Stromal cell of bone marrow (primary cell): ENCODE results near the gene GRB10.

Experiments
- DNase-seq: peaks from one replicate; pipeline ENCODE4 v3.0.0-alpha.2; 2012; ENCODE audit warnings: low read depth

The GRB10 gene

GRCh38 chr7:50803359-50804337, 21.0 kb upstream of the GRB10 start:
- DNase-seq = no peak

GRCh38 chr7:50801907-50802306, 19.2 kb upstream of the GRB10 start:
- no peak for DNase-seq

DNA sequence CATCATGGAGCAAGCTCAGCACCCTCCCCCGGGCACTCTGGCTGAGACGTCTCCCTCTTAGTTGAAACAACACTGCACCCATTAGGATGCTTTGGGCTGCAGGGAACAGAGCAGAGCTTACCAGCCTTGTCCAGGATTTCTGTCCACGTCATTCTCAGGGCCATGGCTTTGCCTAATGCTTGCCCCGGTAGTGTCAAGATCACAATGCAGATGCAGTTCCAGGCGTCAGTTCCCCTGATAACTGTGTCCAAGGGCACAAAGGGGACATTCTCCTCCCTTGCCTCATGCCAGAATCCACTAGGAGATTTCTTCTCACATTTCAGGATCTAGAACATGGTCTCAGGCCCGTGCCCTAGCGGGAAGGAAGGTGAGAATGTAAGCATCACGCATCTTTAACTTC, 17.2 kb upstream of the GRB10 start:
- no peak for DNase-seq

DNA sequence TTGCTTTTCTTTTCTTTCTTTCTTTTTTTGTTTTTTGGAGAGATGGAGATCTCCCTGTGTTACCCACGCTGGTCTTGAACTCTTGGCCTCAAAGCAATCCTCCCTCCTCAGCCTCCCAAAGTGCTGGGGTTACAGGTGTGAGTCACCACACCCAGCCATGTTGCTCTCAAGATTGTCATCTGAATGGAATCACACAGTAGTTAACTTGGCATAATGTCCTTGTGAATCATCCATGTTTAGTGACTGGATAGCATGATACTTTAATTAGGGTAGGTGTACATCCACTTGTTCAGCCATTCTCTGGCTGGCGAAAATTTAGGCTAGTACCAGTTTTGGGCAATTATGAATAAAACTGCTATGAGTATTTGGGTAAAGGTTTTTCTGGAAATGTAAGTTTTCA, 15.4 kb upstream of the GRB10 start:
- DNase-seq = no peak

GRCh38 chr7:50795831-50796230, 13.1 kb upstream of the GRB10 start:
- no peak for DNase-seq

- no peak for DNase-seq
Measured at GRCh38 chr7:50795253-50795652, 12.6 kb upstream of the GRB10 start.

DNA sequence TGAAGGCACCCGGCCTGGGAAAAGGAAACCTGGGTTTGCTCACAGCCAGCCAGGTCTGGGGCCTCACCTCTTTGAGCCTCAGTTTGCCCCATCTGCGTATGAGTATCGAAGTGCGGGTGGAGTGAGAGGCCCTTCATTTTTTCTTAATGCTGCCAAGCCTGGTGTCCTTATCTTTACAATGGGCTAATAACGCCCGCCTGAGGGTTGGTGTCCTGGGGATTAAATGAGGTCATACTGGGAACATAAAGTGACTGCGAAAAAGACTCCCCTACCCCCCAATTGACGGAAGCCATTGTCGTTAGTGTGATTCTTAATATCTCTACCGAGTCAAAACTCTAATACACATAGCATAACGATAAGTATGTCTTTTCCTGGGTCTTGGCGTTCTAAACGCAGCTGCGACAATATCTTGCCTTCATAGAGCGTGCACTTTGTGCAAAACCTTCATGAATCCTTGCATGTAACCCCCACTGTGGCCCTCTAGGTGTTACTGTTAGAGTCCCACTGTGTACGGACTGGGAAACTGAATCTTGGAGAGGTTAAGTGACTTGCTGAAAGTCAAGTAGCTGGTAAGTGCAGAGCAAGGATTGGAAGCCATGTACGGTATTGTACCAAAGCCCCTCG, 11.4 kb upstream of the GRB10 start:
- no peak for DNase-seq

- DNase-seq = no peak
Measured at GRCh38 chr7:50793120-50793946, 10.6 kb upstream of the GRB10 start.

DNA sequence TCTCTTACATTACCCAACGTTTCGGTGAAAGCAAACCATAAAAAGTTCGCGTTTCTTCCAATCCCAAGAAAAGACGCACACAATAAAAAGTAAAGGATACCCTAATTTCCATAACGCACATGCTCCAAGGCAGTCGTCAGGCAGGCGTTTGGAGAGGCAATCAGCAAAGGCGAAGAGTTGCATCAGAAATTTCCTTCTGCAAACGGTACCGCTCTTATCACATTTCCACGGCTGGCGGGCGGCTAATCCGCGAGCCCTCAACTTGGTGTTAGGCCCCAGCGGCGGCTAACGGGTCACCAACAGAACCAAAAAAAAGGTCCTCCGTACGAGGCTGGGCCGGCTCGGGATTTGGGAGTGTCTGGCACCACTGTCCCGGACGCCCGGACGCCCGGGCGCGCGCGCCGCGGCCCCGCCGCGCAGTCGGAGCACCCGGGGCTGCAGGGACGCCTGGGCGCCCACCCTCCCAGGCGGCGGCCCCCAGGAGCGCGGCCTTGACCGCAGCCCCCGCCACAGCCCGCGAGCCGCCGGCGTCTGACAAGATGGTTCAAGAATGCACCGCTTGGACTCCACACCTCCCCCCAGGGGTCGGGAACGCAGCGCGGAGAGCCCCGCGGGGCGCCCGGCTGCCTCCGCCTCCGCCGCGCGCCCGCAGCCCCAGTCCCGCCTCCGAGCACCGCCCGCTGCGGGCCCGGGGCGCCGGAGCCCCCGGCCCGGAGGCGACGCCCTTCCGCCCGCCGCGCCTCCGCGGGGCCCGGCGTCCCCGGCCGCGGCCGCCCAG, 9.8 kb upstream of the GRB10 start:
- no peak for DNase-seq

- DNase-seq = no peak
Measured at GRCh38 chr7:50791938-50792341, 9.2 kb upstream of the GRB10 start.

GRCh38 chr7:50791363-50791937, 8.8 kb upstream of the GRB10 start:
- DNase-seq = no peak

DNA sequence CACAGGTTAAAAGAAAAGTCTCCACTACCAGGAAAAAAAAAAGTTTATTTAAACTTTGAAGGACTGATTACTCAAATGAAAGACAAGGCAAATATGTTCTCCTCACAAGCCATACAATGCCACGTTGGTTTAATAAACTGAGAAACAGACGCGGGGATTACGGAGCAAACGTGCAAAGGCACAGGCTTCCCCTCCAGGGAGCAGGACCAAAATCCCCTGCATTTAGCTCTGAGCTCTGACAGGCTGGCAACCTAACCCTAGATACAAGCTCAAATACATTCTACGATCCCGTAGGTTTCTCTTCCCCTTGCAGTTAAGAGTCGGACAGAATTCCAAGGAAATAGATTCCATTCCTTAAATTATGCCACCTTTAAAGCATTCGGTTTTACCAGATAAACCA, 7.7 kb upstream of the GRB10 start:
- DNase-seq = no peak

DNA sequence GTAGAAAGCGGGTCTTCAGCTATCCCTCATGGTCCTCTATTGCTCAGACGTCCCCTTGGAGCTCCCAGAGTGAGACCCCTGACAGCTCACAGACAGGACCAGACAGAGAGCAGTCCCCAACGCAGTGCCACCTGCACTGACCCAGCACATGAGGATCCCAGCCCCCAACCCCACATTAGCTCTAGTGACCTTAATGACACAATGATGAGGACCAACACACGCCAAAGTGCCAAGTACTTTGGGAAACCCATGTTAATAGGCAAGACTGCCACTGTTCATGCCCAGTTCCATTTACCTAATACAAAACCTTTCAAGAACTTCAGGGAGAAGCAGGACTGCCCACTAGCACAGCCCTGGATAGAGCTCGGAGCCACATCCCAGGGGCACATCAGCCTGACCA, 5.7 kb upstream of the GRB10 start:
- DNase-seq = no peak

- DNase-seq = no peak
Measured at GRCh38 chr7:50787825-50788224, 5.1 kb upstream of the GRB10 start.

GRCh38 chr7:50785346-50785745, 2.6 kb upstream of the GRB10 start:
- no peak for DNase-seq

DNA sequence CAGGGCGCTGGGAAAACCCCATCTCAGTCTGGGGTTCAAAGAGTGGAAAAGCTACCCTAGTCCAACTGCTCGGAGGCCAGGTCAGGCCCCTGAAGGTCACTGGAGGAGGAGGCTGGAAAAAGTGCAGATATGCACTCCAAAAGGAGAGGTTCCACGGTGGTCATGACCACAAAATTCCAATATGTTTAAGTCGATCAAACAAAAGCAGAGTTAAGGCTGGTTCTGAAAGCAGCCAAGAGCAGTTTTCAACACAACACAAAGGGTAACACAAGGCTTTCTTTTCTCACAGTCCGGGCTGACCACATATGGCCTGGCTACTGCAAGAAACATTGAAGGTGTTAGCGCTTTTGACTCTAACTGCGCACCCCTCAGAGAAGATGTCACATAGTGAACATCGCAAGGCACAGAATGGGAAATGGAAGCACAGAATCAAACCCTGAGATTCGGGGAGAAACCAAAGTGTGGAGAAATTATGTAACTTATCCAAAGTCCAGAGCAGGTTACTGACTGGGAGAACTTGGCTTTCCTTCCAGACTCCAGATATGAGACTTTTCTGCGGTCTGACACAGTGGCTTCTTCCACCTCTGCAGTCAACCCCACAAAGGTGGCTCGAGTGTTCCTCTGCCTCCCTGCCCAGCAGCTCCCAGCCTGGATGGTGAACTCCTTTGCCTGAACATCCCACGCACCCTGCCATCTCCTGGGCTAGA, 1.3 kb upstream of the GRB10 start:
- no peak for DNase-seq

- no peak for DNase-seq
Measured at GRCh38 chr7:50783303-50783702, 607 bp upstream of the GRB10 start.

- DNase-seq = no peak
Measured at GRCh38 chr7:50781381-50782293, 1.1 kb downstream of the GRB10 start.

DNA sequence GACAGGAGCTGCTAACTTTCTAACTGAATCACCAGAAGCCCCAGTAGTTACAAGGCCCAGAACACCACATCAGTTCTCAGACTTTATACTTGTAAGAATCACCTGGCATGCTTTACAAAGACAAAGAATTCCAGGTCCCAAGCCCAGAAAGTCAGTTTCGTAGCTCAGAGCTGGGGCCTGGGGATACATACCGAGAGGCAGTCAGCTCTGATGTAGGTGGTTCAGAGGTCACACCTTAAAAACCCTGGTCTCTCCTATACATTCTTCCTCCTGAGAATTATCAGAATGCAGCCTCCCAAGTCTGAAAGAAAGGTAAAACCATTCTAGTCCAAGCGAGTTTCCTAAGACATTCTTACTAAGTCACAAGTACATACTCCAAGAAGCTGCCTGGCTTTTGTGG, 2.3 kb downstream of the GRB10 start:
- DNase-seq = no peak

GRCh38 chr7:50779427-50779826, 3.3 kb downstream of the GRB10 start:
- DNase-seq = no peak
